ENCODE results near the gene CNOT6. TPM values are rescaled to one million over a fixed set of nuclear protein-coding genes. Genes with fewer than 3 reads are reported as not detected.
A peak's percentile ranks its signal among the peaks of the same experiment; 100 is the strongest.
"Not testable (repeated sequence)": the region's sequence is repeated elsewhere in the genome, so short reads cannot be mapped to it uniquely, and the experiment has no call there.

Gene CNOT6
- total RNA-seq: 10 to 100 TPM; 34.4 to 43.2 TPM

DNA sequence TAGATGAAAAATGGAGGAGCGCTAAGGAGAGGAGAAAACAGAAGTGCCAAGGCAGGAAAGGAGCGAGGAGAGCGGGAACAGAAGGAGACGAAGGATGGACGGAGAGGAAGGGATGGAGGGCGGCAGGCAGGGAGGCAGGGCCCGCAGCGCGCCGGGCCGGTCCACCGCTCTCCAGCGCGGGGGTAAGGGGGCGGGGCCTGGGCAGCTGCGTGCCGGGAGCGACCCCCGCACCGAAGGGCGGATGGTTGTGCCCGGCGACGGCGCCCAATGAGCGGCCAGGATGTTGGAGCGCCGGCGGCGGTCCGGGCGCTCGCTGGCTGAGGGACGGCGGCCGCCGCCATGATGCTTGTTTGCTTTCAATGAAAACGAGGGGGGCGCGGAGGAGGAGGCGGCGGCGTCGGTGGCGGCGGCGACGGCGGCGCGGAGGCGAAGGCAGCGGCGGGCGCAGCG is at the start of gene CNOT6:
Gene CNOT6, plus strand, starts transcription at position 320 of the 450 bp plus-strand sequence. CDS start 34,898 bp downstream, outside the sequence.
- no peaks in the 10 kb centered on the region for H3K27me3 Mint-ChIP-seq
- intact Hi-C loops (cut with DNase I, micrococcal nuclease): loop anchor here (1.0 to 10.0 kb wide), 12 partner anchors 70 to 939 kb away; partner anchors contain the start of genes GFPT2 (in 1 of the 2), MAPK9 (in 1 of the 2), MRNIP (in 1 of the 2) and RUFY1 (in 1 of the 2)
- CTCF ChIA-PET: interaction anchor here (0.7 kb wide), 1 partner anchor 64 kb away, joined by 3 read pairs; no protein-coding TSS in a partner anchor
- H3K27ac Mint-ChIP-seq: peak within 1 kb of the TSS; percentile 87
- DNase-seq (peak; percentile 96), ATAC-seq (peak; percentile 93)
- H3K36me3 Mint-ChIP-seq (ENCODE audit: low read depth): peaks cover 9% of the 10 kb centered on the region
- POLR2A ChIA-PET: no interaction called here
- H3K4me1 Mint-ChIP-seq: peaks cover 32% of the 10 kb centered on the region
- H3K9me3 Mint-ChIP-seq (ENCODE audit: low read depth): no peaks in the 10 kb centered on the region
- peak within 1 kb of the TSS; percentile 78 for H3K4me3 Mint-ChIP-seq

DNA sequence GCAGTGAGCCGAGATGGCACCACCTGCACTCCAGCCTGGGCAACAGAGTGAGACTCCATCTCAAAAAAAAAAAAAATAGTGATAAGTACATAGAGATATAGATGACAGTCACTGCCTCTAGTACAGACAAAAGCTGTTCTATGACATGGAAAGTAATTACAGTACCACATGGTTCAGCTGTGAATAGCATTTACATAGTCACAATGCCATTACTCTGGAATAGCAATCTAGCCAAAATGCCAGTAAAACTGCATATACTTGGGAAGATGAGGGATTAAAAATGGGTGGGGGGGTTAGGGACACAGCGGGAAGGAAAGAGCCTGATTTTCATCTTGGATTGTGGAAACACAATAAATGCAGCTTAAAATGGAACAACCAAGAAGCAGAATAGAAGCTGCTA is 39.4 kb upstream of the CNOT6 start:
- CTCF ChIA-PET: interaction anchor here (1.0 to 2.1 kb wide), 3 partner anchors 18 to 139 kb away, joined by 4 to 6 read pairs (median 4); no protein-coding TSS in a partner anchor
- Mint-ChIP-seq H3K4me3 (no peak overlapping the region), H3K27me3 (peaks cover 21% of the 10 kb centered on the region), H3K9me3 (ENCODE audit: low read depth) (no peaks in the 10 kb centered on the region), H3K27ac (no peak overlapping the region), H3K36me3 (ENCODE audit: low read depth) (no peaks in the 10 kb centered on the region), H3K4me1 (no peaks in the 10 kb centered on the region)
- ATAC-seq (no peak), DNase-seq (no peak)
- intact Hi-C loops (cut with DNase I, micrococcal nuclease): no loop called here
- POLR2A ChIA-PET: no interaction called here

GRCh38 chr5:180455872-180456271 is 38.3 kb upstream of the CNOT6 start:
- DNase-seq (no peak), ATAC-seq (no peak)
- no peaks in the 10 kb centered on the region for H3K4me1 Mint-ChIP-seq
- POLR2A ChIA-PET: no interaction called here
- no peaks in the 10 kb centered on the region for H3K36me3 Mint-ChIP-seq (ENCODE audit: low read depth)
- intact Hi-C loops (cut with DNase I, micrococcal nuclease): no loop called here
- no peaks in the 10 kb centered on the region for H3K9me3 Mint-ChIP-seq (ENCODE audit: low read depth)
- CTCF ChIA-PET: no interaction called here
- peaks cover 21% of the 10 kb centered on the region for H3K27me3 Mint-ChIP-seq
- no peak overlapping the region for H3K4me3 Mint-ChIP-seq
- H3K27ac Mint-ChIP-seq: no peak overlapping the region

- no peak overlapping the region for H3K27ac Mint-ChIP-seq
- POLR2A ChIA-PET: no interaction called here
- intact Hi-C loops (cut with DNase I, micrococcal nuclease): no loop called here
- no peak overlapping the region for H3K4me3 Mint-ChIP-seq
- H3K27me3 Mint-ChIP-seq: peaks cover 15% of the 10 kb centered on the region
- H3K36me3 Mint-ChIP-seq (ENCODE audit: low read depth): no peaks in the 10 kb centered on the region
- no peaks in the 10 kb centered on the region for H3K9me3 Mint-ChIP-seq (ENCODE audit: low read depth)
- no peaks in the 10 kb centered on the region for H3K4me1 Mint-ChIP-seq
- ATAC-seq (no peak), DNase-seq (no peak)
- CTCF ChIA-PET: no interaction called here
Measured at GRCh38 chr5:180456792-180457191, 37.4 kb upstream of the CNOT6 start.

DNA sequence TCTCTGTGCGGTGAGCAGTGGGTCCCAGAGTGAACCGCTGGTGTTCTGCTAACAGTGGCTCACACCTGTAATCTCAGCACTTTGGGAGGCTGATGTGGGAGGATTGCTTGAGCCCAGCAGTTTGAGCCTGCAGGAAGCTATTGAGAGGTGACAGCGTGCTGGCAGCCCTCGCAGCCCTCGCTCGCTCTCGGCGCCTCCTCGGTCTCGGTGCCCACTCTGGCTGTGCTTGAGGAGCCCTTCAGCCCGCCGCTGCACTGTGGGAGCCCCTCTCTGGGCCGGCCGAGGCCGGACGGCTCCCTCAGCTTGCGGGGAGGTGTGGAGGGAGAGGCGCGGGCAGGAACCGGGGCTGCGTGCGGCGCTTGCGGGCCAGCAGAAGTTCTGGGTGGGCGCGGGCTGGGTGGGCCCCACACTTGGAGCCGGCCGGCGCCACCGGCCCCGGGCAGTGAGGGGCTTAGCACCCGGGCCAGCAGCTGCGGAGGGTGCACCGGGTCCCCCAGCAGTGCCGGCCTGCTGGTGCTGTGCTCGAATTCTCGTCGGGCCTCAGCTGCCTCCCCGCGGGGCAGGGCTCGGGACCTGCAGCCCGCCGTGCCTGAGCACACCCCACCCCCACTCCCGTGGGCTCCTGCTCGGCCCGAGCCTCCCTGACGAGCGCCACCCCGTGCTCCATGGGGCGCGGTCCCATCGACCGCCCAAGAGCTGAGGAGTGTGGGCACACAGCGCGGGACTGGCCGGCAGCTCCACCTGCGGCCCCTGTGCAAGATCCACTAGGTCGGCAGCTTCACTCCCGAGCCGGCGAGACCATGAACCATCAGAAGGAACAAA is 35.1 kb upstream of the CNOT6 start:
- H3K36me3 Mint-ChIP-seq (ENCODE audit: low read depth); H3K27ac Mint-ChIP-seq; POLR2A ChIA-PET; intact Hi-C loops (cut with DNase I, micrococcal nuclease); DNase-seq; H3K27me3 Mint-ChIP-seq; ATAC-seq; H3K4me3 Mint-ChIP-seq; H3K4me1 Mint-ChIP-seq; H3K9me3 Mint-ChIP-seq (ENCODE audit: low read depth): not testable (repeated sequence)
- CTCF ChIA-PET: interaction anchor here (0.7 kb wide), 1 partner anchor 166 kb away, joined by 4 read pairs; no protein-coding TSS in a partner anchor

- H3K4me1 Mint-ChIP-seq; H3K9me3 Mint-ChIP-seq (ENCODE audit: low read depth); H3K4me3 Mint-ChIP-seq; DNase-seq; H3K36me3 Mint-ChIP-seq (ENCODE audit: low read depth); intact Hi-C loops (cut with DNase I, micrococcal nuclease); POLR2A ChIA-PET; ATAC-seq; H3K27me3 Mint-ChIP-seq; H3K27ac Mint-ChIP-seq: not testable (repeated sequence)
- CTCF ChIA-PET: interaction anchor here (0.6 kb wide), 1 partner anchor 13 kb away, joined by 3 read pairs; no protein-coding TSS in a partner anchor
Measured at GRCh38 chr5:180459674-180460142, 34.5 kb upstream of the CNOT6 start.

- no peak for ATAC-seq
- CTCF ChIA-PET: interaction anchor here (0.6 to 0.8 kb wide), 2 partner anchors 12 to 336 kb away, joined by 3 to 5 read pairs; no protein-coding TSS in a partner anchor
- no peak overlapping the region for H3K27ac Mint-ChIP-seq
Measured at GRCh38 chr5:180460834-180461233, 33.3 kb upstream of the CNOT6 start.

GRCh38 chr5:180461303-180461702 is 32.9 kb upstream of the CNOT6 start:
- POLR2A ChIA-PET: no interaction called here
- no peak for DNase-seq
- Mint-ChIP-seq H3K4me1 (no peaks in the 10 kb centered on the region), H3K4me3 (no peak overlapping the region), H3K27me3 (no peaks in the 10 kb centered on the region), H3K27ac (no peak overlapping the region), H3K36me3 (ENCODE audit: low read depth) (no peaks in the 10 kb centered on the region), H3K9me3 (ENCODE audit: low read depth) (no peaks in the 10 kb centered on the region)
- CTCF ChIA-PET: interaction anchor here (0.8 kb wide), 1 partner anchor 11 kb away, joined by 5 read pairs; no protein-coding TSS in a partner anchor
- no peak for ATAC-seq
- intact Hi-C loops (cut with DNase I, micrococcal nuclease): no loop called here

More at GRCh38 chr5:180460834-180461233, 33.3 kb upstream of the CNOT6 start:
- POLR2A ChIA-PET: no interaction called here
- no peak for DNase-seq
- Mint-ChIP-seq H3K4me3 (no peak overlapping the region), H3K9me3 (ENCODE audit: low read depth) (no peaks in the 10 kb centered on the region), H3K27me3 (no peaks in the 10 kb centered on the region), H3K4me1 (no peaks in the 10 kb centered on the region), H3K36me3 (ENCODE audit: low read depth) (no peaks in the 10 kb centered on the region)
- intact Hi-C loops (cut with DNase I, micrococcal nuclease): no loop called here

GRCh38 chr5:180463216-180463900 is 30.8 kb upstream of the CNOT6 start:
- DNase-seq: no peak
- POLR2A ChIA-PET: no interaction called here
- no peak for ATAC-seq
- Mint-ChIP-seq H3K36me3 (ENCODE audit: low read depth) (no peaks in the 10 kb centered on the region), H3K4me1 (no peaks in the 10 kb centered on the region), H3K27me3 (no peaks in the 10 kb centered on the region), H3K9me3 (ENCODE audit: low read depth) (no peaks in the 10 kb centered on the region), H3K27ac (no peak overlapping the region), H3K4me3 (no peak overlapping the region)
- intact Hi-C loops (cut with DNase I, micrococcal nuclease): no loop called here
- CTCF ChIA-PET: no interaction called here

DNA sequence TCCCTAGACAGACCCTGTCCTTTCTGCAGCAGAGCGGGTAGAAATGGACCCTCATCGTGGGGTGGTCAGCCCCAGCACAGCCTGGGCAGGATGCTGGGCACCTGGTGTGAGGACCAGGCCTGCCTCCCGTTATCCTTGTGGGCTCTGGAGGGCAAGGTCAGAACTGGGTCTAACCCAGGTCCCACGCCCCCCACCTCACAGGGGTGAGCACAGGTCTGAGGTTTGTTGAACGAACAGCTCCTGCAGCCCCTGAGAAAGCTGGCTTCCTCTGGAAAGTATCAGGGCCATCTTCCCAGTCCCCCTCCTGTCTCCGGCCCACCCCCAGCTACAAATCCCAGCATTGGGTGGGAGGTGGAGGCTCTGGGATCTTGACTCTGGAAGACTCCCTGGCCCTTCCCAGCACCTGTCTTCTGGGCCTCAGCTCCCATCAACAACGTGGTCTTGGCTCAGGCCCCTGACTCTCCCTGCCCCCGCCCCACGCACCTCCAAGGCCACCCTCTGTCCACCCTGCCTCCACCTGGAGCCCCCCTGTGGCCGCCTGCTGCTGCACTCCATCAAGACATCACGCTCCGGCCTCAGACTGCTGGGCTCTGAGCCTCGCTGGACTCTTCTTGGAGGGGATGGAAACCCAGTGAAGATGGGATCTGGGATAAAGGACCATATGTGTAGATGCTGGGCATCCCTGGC is 30.1 kb upstream of the CNOT6 start:
- intact Hi-C loops (cut with DNase I, micrococcal nuclease): no loop called here
- Mint-ChIP-seq H3K4me1 (no peaks in the 10 kb centered on the region), H3K4me3 (no peak overlapping the region), H3K9me3 (ENCODE audit: low read depth) (no peaks in the 10 kb centered on the region), H3K36me3 (ENCODE audit: low read depth) (no peaks in the 10 kb centered on the region), H3K27me3 (no peaks in the 10 kb centered on the region), H3K27ac (no peak overlapping the region)
- DNase-seq: no peak
- ChIA-PET CTCF (no interaction called here), POLR2A (no interaction called here)
- no peak for ATAC-seq

GRCh38 chr5:180464603-180464970 is 29.6 kb upstream of the CNOT6 start:
- Mint-ChIP-seq H3K4me1 (no peaks in the 10 kb centered on the region), H3K36me3 (ENCODE audit: low read depth) (no peaks in the 10 kb centered on the region), H3K27me3 (no peaks in the 10 kb centered on the region), H3K4me3 (no peak overlapping the region), H3K9me3 (ENCODE audit: low read depth) (no peaks in the 10 kb centered on the region), H3K27ac (no peak overlapping the region)
- ChIA-PET CTCF (no interaction called here), POLR2A (no interaction called here)
- no peak for ATAC-seq
- DNase-seq: no peak
- intact Hi-C loops (cut with DNase I, micrococcal nuclease): no loop called here

Data from activated CD4-positive, alpha-beta T cell treated with anti-CD3 and anti-CD28 coated beads for 36 hours (primary cell).